NCI-H1694 treated with DMSO at 0.1 percent for 48 hours (cell line): ENCODE measurements around the gene ARHGAP22.

ENCODE experiments used
- DNase-seq: peaks from one replicate; lab custom pipeline; 2025; lab: John Stamatoyannopoulos, UW

ARHGAP22 gene

DNA sequence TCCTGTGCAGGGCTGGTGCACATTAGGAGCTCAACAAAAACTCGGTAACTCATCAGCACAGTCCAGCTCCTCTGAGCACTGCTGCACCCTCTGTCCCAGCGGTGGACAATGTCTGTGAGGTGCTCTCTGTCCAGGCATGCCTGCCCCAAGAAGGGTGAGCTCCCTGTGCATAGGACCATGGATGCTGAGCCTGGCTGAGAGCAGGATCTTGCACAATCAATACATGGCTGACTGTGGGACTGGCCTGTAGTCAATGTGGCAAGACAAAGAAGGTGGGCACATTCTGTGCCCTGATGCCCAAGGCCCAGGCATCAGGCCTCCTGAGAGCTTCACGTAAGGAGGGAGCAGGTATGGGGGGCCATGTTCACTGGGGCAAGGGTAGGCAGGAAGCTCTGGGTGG is 17.1 kb downstream of the ARHGAP22 start:
- no peak for DNase-seq

DNA sequence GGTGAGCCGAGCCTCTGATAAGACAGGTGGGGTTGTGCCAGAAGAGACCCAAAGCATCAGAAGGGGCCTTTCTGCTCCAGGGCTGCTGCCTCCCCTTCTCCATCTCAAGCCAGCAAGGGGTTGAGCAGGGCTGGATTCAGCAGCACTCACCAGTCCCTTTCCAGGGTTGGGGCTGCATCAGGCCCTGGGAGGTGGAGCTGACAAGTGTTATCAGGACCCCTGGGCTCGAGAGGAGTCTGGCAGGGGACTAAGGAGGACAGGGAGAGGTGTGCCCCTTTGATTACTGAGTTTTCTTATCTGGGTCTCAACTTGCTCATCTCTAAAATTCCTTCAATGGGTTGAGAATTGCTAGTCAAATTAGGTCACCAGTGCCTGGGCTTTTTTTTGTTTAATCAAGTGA is 17.8 kb downstream of the ARHGAP22 start:
- no peak for DNase-seq

DNA sequence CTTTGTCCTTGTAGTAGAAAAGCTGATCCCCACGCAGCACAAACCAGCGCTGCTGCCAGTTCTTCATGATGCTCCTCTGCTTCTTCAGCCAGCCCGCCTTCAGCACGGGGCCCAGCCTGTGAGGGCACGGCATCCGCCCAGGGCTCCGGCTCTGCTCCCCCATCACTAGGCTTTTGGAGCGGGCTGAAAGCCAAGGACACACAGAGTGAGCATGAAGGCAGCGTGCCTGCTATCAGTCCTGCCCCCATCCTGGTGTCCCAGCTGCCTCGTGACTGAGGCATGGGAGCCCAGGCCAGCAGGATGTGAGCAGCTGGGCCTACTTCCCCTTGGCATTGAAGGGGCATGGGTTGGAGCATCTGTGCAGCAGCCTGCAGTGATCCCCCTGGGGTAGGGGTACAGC is 21.9 kb downstream of the ARHGAP22 start:
- peak; percentile 49 for DNase-seq

DNA sequence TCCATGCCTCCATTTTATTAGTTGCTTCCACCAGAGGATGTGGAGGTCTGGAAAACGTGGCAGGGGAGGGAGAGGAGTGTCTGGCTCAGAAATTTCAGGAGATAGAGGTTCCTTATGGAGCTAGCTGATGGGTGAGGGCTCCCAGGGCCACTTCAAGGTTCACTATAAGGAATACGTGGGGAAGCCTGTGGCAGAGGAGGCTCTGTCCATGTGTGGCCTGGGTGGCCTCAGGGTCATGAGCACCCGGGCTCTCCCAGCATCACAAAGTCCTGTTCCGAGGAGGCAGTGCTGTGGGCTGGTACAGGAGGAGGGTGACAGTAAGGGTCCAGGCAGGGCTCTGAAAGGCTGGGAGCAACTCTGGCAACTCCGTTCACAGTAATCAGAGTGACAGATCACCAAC is 24.6 kb downstream of the ARHGAP22 start:
- DNase-seq = no peak

GRCh38 chr10:48579251-48579960 is 25.5 kb downstream of the ARHGAP22 start:
- no peak for DNase-seq

GRCh38 chr10:48577158-48577557 is 27.7 kb downstream of the ARHGAP22 start:
- DNase-seq = no peak

DNA sequence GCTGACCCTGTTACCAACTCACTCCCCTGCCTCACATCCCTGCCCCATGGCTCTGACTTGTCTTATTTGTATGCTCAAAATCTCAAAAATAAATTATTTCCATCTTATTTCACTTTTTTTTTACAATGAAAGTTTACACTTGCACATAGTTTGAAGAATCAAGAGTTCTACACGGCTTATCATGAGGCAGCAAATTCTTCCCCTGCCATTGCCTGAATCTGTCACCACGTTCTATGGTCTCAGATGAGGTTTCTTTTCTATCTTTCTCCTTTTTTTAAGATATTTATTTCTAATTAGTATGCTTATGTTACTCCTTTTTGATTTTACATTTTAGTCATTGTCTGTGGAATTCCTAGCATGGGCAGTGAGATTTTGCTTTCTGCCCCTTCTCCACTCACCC is 28.4 kb downstream of the ARHGAP22 start:
- no peak for DNase-seq

DNA sequence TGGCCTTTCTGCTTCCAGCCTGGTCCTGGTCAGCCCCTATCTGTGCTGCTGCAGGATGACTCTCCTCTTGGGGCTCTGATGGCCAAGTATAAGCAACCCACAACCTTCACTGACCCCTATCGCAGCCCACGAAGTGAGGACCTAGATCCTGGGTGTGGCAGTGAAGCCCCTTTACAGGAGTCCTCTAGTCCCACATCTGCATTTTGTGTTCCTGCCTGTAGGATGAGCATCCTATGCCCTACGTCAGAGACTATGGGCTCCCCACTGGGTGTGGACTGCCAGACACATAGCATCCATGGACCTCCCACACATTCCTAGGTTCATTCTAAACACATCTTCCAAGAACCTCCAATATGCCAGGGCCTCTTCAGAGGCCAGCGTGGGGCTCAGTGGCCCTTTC is 29.0 kb downstream of the ARHGAP22 start:
- no peak for DNase-seq

DNA sequence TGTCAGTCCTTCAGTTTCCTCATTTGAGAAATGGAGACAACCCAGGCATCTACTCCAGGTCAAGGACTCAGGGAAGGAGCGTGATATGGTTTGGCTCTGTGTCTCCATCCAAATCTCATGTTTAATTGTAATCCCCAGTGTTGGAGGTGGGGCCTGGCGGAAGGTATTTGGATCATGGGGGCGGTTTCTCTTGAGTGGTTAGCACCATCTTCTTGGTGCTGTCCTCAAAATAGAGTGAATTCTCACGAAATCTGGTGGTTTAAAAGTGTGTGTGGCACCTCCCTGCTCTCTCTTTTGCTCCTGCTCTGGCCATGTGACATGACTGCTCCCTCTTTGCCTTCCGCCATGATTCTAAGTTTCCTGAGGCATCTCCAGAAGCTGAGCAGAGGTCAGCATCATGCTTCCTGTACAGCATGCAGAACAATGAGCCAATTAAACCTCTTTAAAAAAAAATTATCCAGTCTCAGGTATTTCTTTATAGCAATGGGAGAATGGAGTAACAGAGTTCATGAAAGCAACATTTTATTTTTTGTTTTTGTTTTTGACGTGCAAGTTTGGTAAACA is 30.0 kb downstream of the ARHGAP22 start:
- no peak for DNase-seq

DNA sequence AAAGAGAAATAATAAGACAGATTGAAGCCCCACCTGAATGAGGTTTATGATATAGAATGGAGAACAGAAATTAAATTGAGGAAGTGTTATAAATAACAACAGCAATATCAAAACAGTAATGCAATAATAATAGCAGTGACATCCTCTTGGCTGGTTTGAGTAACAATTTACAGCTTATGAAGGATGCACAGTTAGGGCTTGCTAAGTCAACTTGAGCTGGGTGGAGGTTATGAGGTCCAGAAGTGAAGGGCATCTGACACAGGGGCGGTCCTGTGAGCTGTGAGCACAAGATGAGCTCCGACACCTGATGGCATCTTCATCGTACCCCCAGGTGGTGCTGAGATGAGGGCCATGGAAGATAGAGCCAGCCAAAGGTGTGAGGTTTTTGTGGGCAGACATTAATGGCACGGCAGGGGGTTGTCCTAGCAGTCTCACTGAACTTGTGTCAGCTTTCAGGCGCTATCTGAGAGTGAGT is 30.5 kb downstream of the ARHGAP22 start:
- DNase-seq = no peak

- DNase-seq = no peak
These were observed 31.8 kb downstream of the ARHGAP22 start for GRCh38 chr10:48573045-48573444.

- DNase-seq = no peak
These were observed 32.5 kb downstream of the ARHGAP22 start for GRCh38 chr10:48572414-48572813.

- no peak for DNase-seq
These were observed 36.3 kb downstream of the ARHGAP22 start for GRCh38 chr10:48568546-48568945.

GRCh38 chr10:48568131-48568530 is 36.7 kb downstream of the ARHGAP22 start:
- DNase-seq = no peak

DNA sequence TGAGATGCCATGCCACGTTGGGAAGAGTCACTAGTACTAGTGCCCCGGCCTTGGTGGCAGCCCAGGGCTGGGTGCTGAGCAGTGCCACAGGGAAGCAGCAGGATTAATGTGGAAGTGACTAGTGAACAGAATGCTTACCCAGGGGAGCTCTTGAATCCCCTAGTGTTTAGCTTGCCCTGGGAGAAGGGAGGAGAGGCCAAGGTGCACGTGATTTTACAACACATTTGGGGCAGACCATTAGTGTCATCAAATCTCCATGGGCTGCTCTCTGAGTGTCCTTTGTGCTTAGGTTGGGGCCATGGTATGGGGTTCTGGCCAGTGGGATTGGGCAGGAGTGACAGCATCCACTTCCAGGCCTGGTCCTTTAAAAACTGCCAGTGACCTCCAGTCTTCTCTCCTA is 37.5 kb downstream of the ARHGAP22 start:
- no peak for DNase-seq

DNA sequence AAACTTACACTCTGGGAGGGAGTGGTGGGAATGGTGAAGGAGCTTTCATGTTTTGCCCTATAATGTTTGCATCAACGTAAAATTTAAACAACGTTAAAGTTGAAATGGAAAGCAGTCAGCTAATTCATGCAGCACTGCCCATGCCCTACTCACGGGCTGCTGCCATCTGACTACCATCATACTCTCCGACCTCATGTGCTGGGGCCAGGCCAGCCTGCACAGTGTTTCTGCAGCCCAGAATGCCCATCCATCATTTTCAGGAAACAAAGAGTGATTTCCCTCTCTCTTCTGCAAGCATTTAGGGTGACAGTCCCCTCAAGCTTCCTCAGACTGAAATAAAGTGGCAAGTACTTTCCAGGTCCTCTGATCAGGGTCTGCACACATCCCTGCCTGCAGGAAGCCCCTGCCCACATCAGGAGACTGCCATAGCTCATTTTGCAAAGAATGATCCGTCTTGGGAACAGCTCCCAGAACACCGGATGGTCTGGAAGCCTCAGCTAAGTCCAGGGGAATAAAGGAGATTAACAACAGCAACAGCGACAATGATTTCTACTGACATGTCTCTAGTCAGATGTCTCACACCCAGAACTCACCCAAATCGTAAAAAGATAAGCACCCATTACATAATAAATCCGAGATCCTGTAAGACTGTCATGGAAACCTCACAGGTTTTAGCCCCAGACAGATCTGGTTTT is 40.3 kb downstream of the ARHGAP22 start:
- DNase-seq = no peak

- DNase-seq = no peak
These were observed 47.3 kb downstream of the ARHGAP22 start for GRCh38 chr10:48557511-48558123.

DNA sequence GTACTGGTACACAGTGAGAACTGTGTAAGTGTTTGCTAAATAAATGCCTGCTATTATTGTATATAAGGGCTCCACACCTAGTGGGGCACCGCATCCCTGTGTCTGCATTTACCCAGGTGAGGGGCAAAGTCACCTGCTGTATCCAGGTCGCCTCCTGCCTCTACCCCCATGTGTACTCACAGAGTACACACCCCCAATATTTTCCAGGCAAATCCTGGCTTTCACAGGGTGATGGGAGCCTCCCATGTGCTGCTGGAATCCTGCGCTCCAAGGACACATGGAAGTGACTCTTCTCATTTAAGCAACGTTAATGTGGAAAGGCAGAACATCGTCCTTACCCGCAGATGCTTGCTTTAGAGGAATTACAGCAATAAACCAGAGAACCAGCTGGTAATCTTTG is 48.2 kb downstream of the ARHGAP22 start:
- DNase-seq = no peak

GRCh38 chr10:48556065-48556464 is 48.8 kb downstream of the ARHGAP22 start:
- no peak for DNase-seq

- DNase-seq = no peak
These were observed 49.4 kb downstream of the ARHGAP22 start for GRCh38 chr10:48555310-48556042.

DNA sequence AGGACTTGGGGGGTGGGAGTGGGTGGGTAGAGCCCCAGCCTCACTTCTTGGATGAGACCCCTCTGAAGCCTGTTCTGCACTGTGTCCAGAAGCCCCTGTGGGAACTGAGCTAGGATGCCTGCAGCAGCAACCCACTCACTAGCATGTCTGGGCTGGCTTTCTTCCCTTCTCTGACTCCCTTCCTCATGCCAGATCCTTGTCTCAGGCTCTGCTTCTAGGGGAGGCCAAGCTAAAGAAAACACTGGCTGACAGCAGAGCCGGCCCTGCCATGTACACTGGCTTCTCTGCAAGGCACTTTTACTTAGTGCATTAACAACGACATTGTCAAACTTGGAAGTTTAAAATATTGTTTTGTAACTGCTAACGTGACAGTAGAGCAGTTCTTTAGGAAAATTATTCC is 50.2 kb downstream of the ARHGAP22 start:
- no peak for DNase-seq

DNA sequence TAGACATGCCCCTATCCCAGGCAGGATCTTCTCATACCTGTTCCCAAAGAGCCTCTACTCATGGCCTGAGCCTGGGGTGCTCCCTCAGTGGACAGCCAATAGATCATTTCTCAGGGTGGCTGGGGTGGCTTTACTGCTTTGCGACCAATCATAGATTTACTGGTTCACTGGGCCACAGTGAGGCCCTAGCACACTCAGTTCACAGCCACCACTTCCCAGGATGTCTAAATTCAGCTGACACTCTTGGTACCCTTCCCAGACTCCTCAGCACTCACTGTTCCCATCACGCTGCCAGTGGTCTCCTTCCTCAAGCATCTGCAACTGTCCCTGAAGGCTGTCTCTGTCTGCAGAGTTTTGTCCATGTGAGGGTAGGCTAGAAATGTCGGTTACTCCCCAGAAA is 50.6 kb downstream of the ARHGAP22 start:
- DNase-seq = no peak
